ENCODE results near the gene OLIG3. TPM values are rescaled to one million over a fixed set of nuclear protein-coding genes. Genes with fewer than 3 reads are reported as not detected.

OLIG3 gene
- total and polyA plus RNA-seq, 2 of the 13 experiments (the other 11 are each of a cell fraction or from before 2014, with no cell fraction given) = not detected

DNA sequence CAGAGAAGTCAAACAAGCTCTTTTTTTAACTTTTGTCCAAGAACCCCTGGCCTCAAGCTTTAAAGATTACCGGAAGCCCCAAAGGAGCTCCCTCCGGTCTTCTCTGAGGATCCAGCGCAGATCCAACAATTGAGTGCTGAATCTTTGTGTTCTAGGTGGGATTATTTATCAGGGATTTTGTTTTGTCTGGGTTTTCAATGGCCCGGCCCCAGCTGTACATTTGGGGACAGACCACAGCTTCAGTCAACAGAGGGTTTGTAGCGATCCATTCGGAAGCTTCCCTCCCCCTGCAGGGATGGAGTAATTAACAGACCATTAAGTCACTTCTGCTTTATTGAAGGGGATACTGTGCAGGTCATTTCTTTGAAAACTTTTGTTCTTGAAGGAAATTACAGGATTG, 7.8 kb downstream of the OLIG3 start:
- Histone ChIP-seq H3K4me1 (ENCODE audit: insufficient read depth, low read length) (no peaks in the 10 kb centered on the region), H3K27ac (ENCODE audit: extremely low read length, insufficient read depth, low read length) (no peak overlapping the region), H2AFZ (ENCODE audit: low read length) (no peak overlapping the region), H3K36me3 (replicated peaks in 1 of 2; ENCODE audit: control insufficient read depth in 1 of 2, insufficient read depth in 2 of 2, low read length in 2 of 2) (no peaks in the 10 kb centered on the region), H3K27me3 (ENCODE audit: control insufficient read depth in 1 of 2, insufficient read depth in 2 of 2, low read length in 2 of 2) (peaks cover 6 to 43% of the 10 kb centered on the region in 2 experiments; a peak in 4 of 5 replicates), H3K79me2 (ENCODE audit: insufficient read depth, low read length) (no peaks in the 10 kb centered on the region), H3K9ac (ENCODE audit: insufficient read depth, low read depth, low read length) (no peak overlapping the region), H3K4me2 (ENCODE audit: low read depth, low read length) (no peak overlapping the region), H3K9me3 (ENCODE audit: low read length) (no peaks in the 10 kb centered on the region), H3K4me3 (replicated peaks in 1 of 3; ENCODE audit: insufficient read depth in 1 of 3, low read depth in 2 of 3, low read length in 3 of 3) (no peak overlapping the region), H4K20me1 (ENCODE audit: insufficient read depth, low read length) (no peaks in the 10 kb centered on the region)
- POLR2A ChIA-PET = no interaction called here
- ATAC-seq (no peak), FAIRE-seq (no peak), DNase-seq (ENCODE audit: low spot score) (no peak)
- in situ Hi-C loops (cut with HindIII; ENCODE audit: extremely low pct_ligation_motif_present, low pct_unique_long_range_greater_than_20kb) (no loop called here), intact Hi-C loops (cut with micrococcal nuclease; ENCODE audit: unreplicated experiment) (no loop called here)
- BruUV-seq (replicated peaks) = no TSS peak
- 69% methylated on average over 6 of the region's 6 CpGs for WGBS (ENCODE audit: low lambda C conversion rate)
- CTCF ChIA-PET (ENCODE audit: low intra/inter-chr PET ratio, low total read pairs) = no interaction called here
- TF ChIP-seq ZNF432 (CRISPR knock-in tag; IDR thresholded peaks at IDR 0.05; ENCODE audit: borderline replicate concordance) (no peak), ZFP36 (IDR thresholded peaks at IDR 0.05; ENCODE audit: borderline replicate concordance, low read depth, low read length, partially characterized antibody) (no peak), ZFP41 (CRISPR knock-in tag; IDR thresholded peaks at IDR 0.05; ENCODE audit: borderline replicate concordance) (no peak), ETV6 (CRISPR knock-in tag; conservative IDR thresholded peaks at IDR 0.05) (no peak), PHF20 (CRISPR knock-in tag; IDR thresholded peaks at IDR 0.05) (no peak), ZNF10 (CRISPR knock-in tag; IDR thresholded peaks at IDR 0.05; ENCODE audit: borderline replicate concordance, low read depth) (no peak), ZNF234 (CRISPR knock-in tag; conservative IDR thresholded peaks at IDR 0.05) (no peak), AHR (CRISPR knock-in tag; IDR thresholded peaks at IDR 0.05) (no peak), SP1 (IDR thresholded peaks at IDR 0.05) (no peak), SP1 (CRISPR knock-in tag; IDR thresholded peaks at IDR 0.05) (no peak), SALL1 (CRISPR knock-in tag; IDR thresholded peaks at IDR 0.05) (no peak)
- TF ChIP-seq, protein P1, sequence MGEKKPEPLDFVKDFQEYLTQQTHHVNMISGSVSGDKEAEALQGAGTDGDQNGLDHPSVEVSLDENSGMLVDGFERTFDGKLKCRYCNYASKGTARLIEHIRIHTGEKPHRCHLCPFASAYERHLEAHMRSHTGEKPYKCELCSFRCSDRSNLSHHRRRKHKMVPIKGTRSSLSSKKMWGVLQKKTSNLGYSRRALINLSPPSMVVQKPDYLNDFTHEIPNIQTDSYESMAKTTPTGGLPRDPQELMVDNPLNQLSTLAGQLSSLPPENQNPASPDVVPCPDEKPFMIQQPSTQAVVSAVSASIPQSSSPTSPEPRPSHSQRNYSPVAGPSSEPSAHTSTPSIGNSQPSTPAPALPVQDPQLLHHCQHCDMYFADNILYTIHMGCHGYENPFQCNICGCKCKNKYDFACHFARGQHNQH (CRISPR knock-in tag; IDR thresholded peaks at IDR 0.05) = no peak
- TF ChIP-seq, protein P2, sequence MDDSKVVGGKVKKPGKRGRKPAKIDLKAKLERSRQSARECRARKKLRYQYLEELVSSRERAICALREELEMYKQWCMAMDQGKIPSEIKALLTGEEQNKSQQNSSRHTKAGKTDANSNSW (CRISPR knock-in tag; IDR thresholded peaks at IDR 0.05; ENCODE audit: borderline replicate concordance) = no peak
- TF ChIP-seq, protein P3, sequence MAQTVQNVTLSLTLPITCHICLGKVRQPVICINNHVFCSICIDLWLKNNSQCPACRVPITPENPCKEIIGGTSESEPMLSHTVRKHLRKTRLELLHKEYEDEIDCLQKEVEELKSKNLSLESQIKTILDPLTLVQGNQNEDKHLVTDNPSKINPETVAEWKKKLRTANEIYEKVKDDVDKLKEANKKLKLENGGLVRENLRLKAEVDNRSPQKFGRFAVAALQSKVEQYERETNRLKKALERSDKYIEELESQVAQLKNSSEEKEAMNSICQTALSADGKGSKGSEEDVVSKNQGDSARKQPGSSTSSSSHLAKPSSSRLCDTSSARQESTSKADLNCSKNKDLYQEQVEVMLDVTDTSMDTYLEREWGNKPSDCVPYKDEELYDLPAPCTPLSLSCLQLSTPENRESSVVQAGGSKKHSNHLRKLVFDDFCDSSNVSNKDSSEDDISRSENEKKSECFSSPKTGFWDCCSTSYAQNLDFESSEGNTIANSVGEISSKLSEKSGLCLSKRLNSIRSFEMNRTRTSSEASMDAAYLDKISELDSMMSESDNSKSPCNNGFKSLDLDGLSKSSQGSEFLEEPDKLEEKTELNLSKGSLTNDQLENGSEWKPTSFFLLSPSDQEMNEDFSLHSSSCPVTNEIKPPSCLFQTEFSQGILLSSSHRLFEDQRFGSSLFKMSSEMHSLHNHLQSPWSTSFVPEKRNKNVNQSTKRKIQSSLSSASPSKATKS (CRISPR knock-in tag; IDR thresholded peaks at IDR 0.05) = no peak
- TF ChIP-seq, protein P4, sequence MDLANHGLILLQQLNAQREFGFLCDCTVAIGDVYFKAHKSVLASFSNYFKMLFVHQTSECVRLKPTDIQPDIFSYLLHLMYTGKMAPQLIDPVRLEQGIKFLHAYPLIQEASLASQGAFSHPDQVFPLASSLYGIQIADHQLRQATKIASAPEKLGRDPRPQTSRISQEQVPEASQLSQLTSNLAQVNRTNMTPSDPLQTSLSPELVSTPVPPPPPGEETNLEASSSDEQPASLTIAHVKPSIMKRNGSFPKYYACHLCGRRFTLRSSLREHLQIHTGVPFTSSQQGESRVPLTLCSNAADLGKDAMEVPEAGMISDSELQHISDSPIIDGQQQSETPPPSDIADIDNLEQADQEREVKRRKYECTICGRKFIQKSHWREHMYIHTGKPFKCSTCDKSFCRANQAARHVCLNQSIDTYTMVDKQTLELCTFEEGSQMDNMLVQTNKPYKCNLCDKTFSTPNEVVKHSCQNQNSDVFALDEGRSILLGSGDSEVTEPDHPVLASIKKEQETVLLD (CRISPR knock-in tag; IDR thresholded peaks at IDR 0.05; ENCODE audit: low read depth) = no peak
- TF ChIP-seq, protein P5, sequence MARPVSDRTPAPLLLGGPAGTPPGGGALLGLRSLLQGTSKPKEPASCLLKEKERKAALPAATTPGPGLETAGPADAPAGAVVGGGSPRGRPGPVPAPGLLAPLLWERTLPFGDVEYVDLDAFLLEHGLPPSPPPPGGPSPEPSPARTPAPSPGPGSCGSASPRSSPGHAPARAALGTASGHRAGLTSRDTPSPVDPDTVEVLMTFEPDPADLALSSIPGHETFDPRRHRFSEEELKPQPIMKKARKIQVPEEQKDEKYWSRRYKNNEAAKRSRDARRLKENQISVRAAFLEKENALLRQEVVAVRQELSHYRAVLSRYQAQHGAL (CRISPR knock-in tag; IDR thresholded peaks at IDR 0.05; ENCODE audit: not compliant biosample characterization) = no peak

Measured in HepG2 (cell line).